ENCODE results near the gene CCL20. TPM values are rescaled to one million over a fixed set of nuclear protein-coding genes. Genes with fewer than 3 reads are reported as not detected.

CCL20 gene
- total RNA-seq, 1 donor from 2014 or later: not detected

DNA sequence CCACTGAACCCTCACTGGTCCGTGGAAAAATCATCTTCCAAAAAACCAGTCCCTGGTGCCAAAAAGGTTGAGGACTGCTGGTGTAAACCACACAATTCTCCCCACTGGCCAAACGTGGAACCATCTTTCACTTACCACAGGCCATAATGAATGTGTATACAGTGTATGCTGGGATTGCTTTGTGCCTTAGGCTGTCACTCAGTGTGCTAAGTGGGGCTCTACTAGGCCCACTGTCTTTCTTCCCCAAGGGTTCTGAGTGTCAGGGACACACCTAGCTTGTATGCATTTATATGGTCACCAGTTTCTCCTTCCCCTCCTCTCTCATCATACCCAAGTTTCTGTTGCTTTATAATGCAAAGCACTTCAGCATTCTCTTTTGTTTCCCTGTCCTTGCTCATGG is 40.7 kb upstream of the CCL20 start:
- Histone ChIP-seq H3K4me1 (ENCODE audit: insufficient read depth, low read length) (no peaks in the 10 kb centered on the region), H2AFZ (ENCODE audit: low read depth, low read length) (no peak overlapping the region), H3K4me3 (ENCODE audit: insufficient read depth, low read depth, low read length) (no peak overlapping the region), H4K20me1 (ENCODE audit: insufficient read depth, low read length) (no peaks in the 10 kb centered on the region), H3K27me3 (ENCODE audit: insufficient read depth, low read length) (no peaks in the 10 kb centered on the region), H3K27ac (ENCODE audit: low read depth, low read length) (no peak overlapping the region), H3K9me3 (ENCODE audit: insufficient read depth, low read depth, low read length) (no peaks in the 10 kb centered on the region), H3K79me2 (ENCODE audit: insufficient read depth, low read length) (no peaks in the 10 kb centered on the region), H3K9ac (ENCODE audit: low read length) (no peak overlapping the region), H3K4me2 (ENCODE audit: low read length) (no peak overlapping the region), H3K36me3 (ENCODE audit: insufficient read depth, low read length) (no peaks in the 10 kb centered on the region)
- DNase-seq (ENCODE audit: low read depth) (no peak), FAIRE-seq (no peak)
- TF ChIP-seq, protein P1, sequence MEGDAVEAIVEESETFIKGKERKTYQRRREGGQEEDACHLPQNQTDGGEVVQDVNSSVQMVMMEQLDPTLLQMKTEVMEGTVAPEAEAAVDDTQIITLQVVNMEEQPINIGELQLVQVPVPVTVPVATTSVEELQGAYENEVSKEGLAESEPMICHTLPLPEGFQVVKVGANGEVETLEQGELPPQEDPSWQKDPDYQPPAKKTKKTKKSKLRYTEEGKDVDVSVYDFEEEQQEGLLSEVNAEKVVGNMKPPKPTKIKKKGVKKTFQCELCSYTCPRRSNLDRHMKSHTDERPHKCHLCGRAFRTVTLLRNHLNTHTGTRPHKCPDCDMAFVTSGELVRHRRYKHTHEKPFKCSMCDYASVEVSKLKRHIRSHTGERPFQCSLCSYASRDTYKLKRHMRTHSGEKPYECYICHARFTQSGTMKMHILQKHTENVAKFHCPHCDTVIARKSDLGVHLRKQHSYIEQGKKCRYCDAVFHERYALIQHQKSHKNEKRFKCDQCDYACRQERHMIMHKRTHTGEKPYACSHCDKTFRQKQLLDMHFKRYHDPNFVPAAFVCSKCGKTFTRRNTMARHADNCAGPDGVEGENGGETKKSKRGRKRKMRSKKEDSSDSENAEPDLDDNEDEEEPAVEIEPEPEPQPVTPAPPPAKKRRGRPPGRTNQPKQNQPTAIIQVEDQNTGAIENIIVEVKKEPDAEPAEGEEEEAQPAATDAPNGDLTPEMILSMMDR (IDR thresholded peaks at IDR 0.05; ENCODE audit: insufficient read depth, low read depth, low read length): no peak
- TF ChIP-seq EZH2 (IDR thresholded peaks at IDR 0.05; ENCODE audit: insufficient read depth, low read length): no peak
- Mint-ChIP-seq H3K4me1 (ENCODE audit: low read depth, unreplicated experiment) (no peaks in the 10 kb centered on the region), H3K9me3 (ENCODE audit: unreplicated experiment) (no peaks in the 10 kb centered on the region), H3K4me3 (ENCODE audit: unreplicated experiment) (no peak overlapping the region), H3K27me3 (ENCODE audit: low read depth, unreplicated experiment) (peaks cover 5% of the 10 kb centered on the region), H3K36me3 (ENCODE audit: low read depth, unreplicated experiment) (no peaks in the 10 kb centered on the region), H3K27ac (ENCODE audit: unreplicated experiment) (no peak overlapping the region)

DNA sequence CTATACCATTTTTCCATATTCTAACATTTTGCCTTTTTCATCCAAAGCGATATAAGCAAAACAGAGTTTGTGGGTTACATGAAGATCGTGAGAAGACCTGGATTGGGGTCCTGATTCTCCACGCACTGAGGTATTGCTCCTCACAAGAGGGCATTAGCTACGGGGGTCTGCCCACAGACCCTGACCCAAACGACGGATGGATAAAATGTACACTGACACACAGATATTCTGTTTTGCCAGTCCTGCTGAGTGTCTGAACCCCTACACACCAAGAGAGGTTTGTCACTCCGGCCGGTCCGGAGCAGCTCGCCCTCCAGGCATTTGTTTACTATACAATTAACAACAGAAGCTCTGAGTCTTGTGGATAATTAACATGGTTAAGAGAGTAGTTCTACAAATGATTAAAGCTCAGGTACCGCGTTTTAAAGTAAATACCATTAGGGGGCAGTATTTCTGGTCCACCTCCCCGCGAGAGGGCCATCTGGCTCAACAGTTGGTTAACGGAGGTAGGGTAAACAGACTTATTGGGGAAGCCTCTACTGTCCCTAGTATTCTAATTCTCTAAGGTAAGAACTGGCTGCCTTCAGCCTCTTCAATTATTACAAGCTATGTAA is 39.5 kb upstream of the CCL20 start:
- TF ChIP-seq EZH2 (IDR thresholded peaks at IDR 0.05; ENCODE audit: insufficient read depth, low read length): no peak
- TF ChIP-seq, protein P1 (IDR thresholded peaks at IDR 0.05; ENCODE audit: insufficient read depth, low read depth, low read length): no peak
- H3K4me1 ChIP-seq (ENCODE audit: insufficient read depth, low read length): no peaks in the 10 kb centered on the region

More for the DNA sequence above, 39.5 kb upstream of the CCL20 start:
- no peaks in the 10 kb centered on the region for H3K36me3 Mint-ChIP-seq (ENCODE audit: low read depth, unreplicated experiment)
- no peaks in the 10 kb centered on the region for H3K9me3 Mint-ChIP-seq (ENCODE audit: unreplicated experiment)
- no peak overlapping the region for H3K27ac ChIP-seq (ENCODE audit: low read depth, low read length)
- FAIRE-seq (no peak), DNase-seq (ENCODE audit: low read depth) (no peak)
- H3K9ac ChIP-seq (ENCODE audit: low read length): no peak overlapping the region
- no peaks in the 10 kb centered on the region for H3K79me2 ChIP-seq (ENCODE audit: insufficient read depth, low read length)
- H3K36me3 ChIP-seq (ENCODE audit: insufficient read depth, low read length): no peaks in the 10 kb centered on the region
- H3K4me3 ChIP-seq (ENCODE audit: insufficient read depth, low read depth, low read length): no peak overlapping the region
- H3K4me1 Mint-ChIP-seq (ENCODE audit: low read depth, unreplicated experiment): no peaks in the 10 kb centered on the region
- H3K9me3 ChIP-seq (ENCODE audit: insufficient read depth, low read depth, low read length): no peaks in the 10 kb centered on the region
- H3K27me3 ChIP-seq (ENCODE audit: insufficient read depth, low read length): no peaks in the 10 kb centered on the region
- peaks cover 5% of the 10 kb centered on the region for H3K27me3 Mint-ChIP-seq (ENCODE audit: low read depth, unreplicated experiment)
- no peak overlapping the region for H3K4me3 Mint-ChIP-seq (ENCODE audit: unreplicated experiment)
- no peak overlapping the region for H2AFZ ChIP-seq (ENCODE audit: low read depth, low read length)
- H3K27ac Mint-ChIP-seq (ENCODE audit: unreplicated experiment): no peak overlapping the region
- no peak overlapping the region for H3K4me2 ChIP-seq (ENCODE audit: low read length)
- H4K20me1 ChIP-seq (ENCODE audit: insufficient read depth, low read length): no peaks in the 10 kb centered on the region

Measured in astrocyte (in vitro differentiated cells and primary cell).